Fibroblast of lung (primary cell): Measurements from ENCODE around the gene USP31. TPM values are rescaled to one million over a fixed set of nuclear protein-coding genes. Genes with fewer than 3 reads are reported as not detected.
"Not testable (repeated sequence)": the region's sequence is repeated elsewhere in the genome, so short reads cannot be mapped to it uniquely, and the experiment has no call there.

Experiments
- DNase-seq, 2 donors: peaks; one replicate each; pipeline versions ENCODE4 v3.0.0 to v3.0.0-alpha.2; 2010; ENCODE audit warnings: low read depth in 2 of 2
- H2AFZ ChIP-seq: 2 replicates; pipeline ENCODE4 v1.5.1; 2012; ENCODE audit warnings: low read length, control low read depth, inconsistent platforms
- H3K27ac ChIP-seq: 2 replicates; pipeline ENCODE4 v1.5.1; 2011; ENCODE audit warnings: low read length, control low read depth; ENCODE audit not compliant: insufficient read depth
- H3K27me3 ChIP-seq: 2 replicates; pipeline ENCODE4 v1.5.1; 2011; ENCODE audit warnings: mild to moderate bottlenecking, low read length; ENCODE audit not compliant: control insufficient read depth, insufficient read depth
- H3K36me3 ChIP-seq: 2 replicates; pipeline ENCODE4 v1.5.1; 2011; ENCODE audit warnings: low read length; ENCODE audit not compliant: control insufficient read depth, insufficient read depth
- H3K4me1 ChIP-seq: 2 replicates; pipeline ENCODE4 v1.5.1; 2011; ENCODE audit warnings: low read length; ENCODE audit not compliant: control insufficient read depth, insufficient read depth; ENCODE audit errors: extremely low read depth
- H3K4me2 ChIP-seq: 2 replicates; pipeline ENCODE4 v1.5.1; 2011; ENCODE audit warnings: low read length, control low read depth; ENCODE audit not compliant: insufficient read depth; ENCODE audit errors: extremely low read depth
- H3K4me3 ChIP-seq, 4 experiments: fragments of 200-600 bp in 1 of 4; sonication (generic) in 1 of 4; replicated peaks in 1 of 4; 2 replicates each; pipeline ENCODE4 v1.5.1; 2011 to 2016; ENCODE audit warnings: low read length in 4 of 4, low read depth in 3 of 4, mild to moderate bottlenecking in 3 of 4, control low read depth in 2 of 4, inconsistent platforms in 1 of 4, mixed read lengths in 1 of 4; ENCODE audit not compliant: insufficient read depth in 1 of 4; ENCODE audit errors: control extremely low read depth in 1 of 4
- H3K79me2 ChIP-seq: 2 replicates; pipeline ENCODE4 v1.5.1; 2012; ENCODE audit warnings: mild to moderate bottlenecking, low read length, inconsistent platforms; ENCODE audit not compliant: control insufficient read depth, insufficient read depth
- H3K9ac ChIP-seq: 2 replicates; pipeline ENCODE4 v1.5.1; 2011; ENCODE audit warnings: mild to moderate bottlenecking, low read length, control low read depth; ENCODE audit not compliant: insufficient read depth
- H3K9me3 ChIP-seq: 2 replicates; pipeline ENCODE4 v1.5.1; 2012; ENCODE audit warnings: low read depth, low read length; ENCODE audit not compliant: control insufficient read depth, insufficient read depth
- H4K20me1 ChIP-seq: 2 replicates; pipeline ENCODE4 v1.5.1; 2011; ENCODE audit warnings: low read length; ENCODE audit not compliant: control insufficient read depth, insufficient read depth; ENCODE audit errors: extremely low read depth
- CTCF ChIP-seq, 2 donors: IDR thresholded peaks in 1 of 2; conservative IDR thresholded peaks in 1 of 2; 1 replicate in 1 of 2; 2 replicates in 1 of 2; pipeline ENCODE4 v1.5.1; 2011 to 2012; ENCODE audit warnings: low read length in 2 of 2, control low read depth in 1 of 2, inconsistent platforms in 1 of 2, low read depth in 1 of 2, mild to moderate bottlenecking in 1 of 2
- EZH2 ChIP-seq: IDR thresholded peaks from 2 replicates; pipeline ENCODE4 v1.5.1; 2012; ENCODE audit warnings: low read length, control low read depth, mild to moderate bottlenecking; ENCODE audit errors: missing control alignments
- polyA plus RNA-seq, 2 donors: library from polyadenylated mRNA; depleted of rRNA in 1 of 2; stranded (reverse) in 1 of 2; unstranded in 1 of 2; fragments of >200 nt; gene quantifications; 2 replicates each; pipeline ENCODE4 v1.2.1, GENCODE V29; 2011 to 2012; ENCODE audit warnings: missing spikeins in 1 of 2
- total RNA-seq: library from RNA; depleted of rRNA; stranded (reverse); fragments of >200 nt; gene quantifications from 2 replicates; pipeline ENCODE4 v1.2.1, GENCODE V29; 2014

The USP31 gene
- total and polyA plus RNA-seq, 2 donors (not counting 1 experiment from before 2014, with no cell fraction given), result 4.8 to 5.8 TPM

GRCh38 chr16:23103603-23104002 is 45.6 kb downstream of the USP31 start:
- H3K27me3 ChIP-seq, result no peaks in the 10 kb centered on the region

DNA sequence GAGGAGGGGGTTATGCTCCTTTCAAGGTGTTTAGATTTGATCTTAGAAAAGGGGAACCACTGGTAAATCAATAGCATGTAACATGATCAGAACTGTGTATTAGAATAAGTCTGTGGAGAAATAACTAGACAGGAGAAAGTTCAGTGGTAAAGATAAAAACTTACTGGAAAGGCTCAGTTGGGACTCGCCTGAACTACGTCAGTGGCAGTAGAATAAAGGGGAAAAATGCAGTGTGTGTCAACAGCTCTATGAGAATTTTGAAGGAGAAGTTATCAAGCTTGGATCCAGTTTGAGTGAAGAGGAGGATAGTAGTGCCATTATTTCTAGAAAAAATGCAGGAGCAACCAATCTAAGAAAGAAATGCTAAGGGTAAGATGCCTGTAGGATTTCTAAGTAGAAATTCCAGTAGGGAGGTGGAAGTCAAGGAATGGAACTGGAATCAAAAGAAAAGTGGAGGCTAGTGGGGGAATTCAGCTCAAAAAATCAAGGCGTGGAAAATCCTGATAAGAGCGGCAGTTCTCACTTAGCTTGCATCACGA is 48.2 kb downstream of the USP31 start:
- no peak overlapping the region for H3K4me2 ChIP-seq
- no peaks in the 10 kb centered on the region for H3K79me2 ChIP-seq
- H3K27me3 ChIP-seq, result no peaks in the 10 kb centered on the region
- H3K4me1 ChIP-seq, result no peaks in the 10 kb centered on the region
- H4K20me1 ChIP-seq, result no peaks in the 10 kb centered on the region
- no peak for DNase-seq
- H3K27ac ChIP-seq, result no peak overlapping the region
- TF ChIP-seq CTCF (conservative IDR thresholded peaks at IDR 0.05 in 1 of 2, IDR thresholded peaks at IDR 0.05 in 1 of 2; ENCODE audit: low read depth in 1 of 2, low read length in 2 of 2), result no peak
- no peak for TF ChIP-seq EZH2
- no peaks in the 10 kb centered on the region for H3K9me3 ChIP-seq
- no peak overlapping the region for H2AFZ ChIP-seq
- no peak overlapping the region for H3K4me3 ChIP-seq
- H3K9ac ChIP-seq, result no peak overlapping the region
- H3K36me3 ChIP-seq, result no peaks in the 10 kb centered on the region

More at GRCh38 chr16:23103603-23104002, 45.6 kb downstream of the USP31 start:
- no peaks in the 10 kb centered on the region for H4K20me1 ChIP-seq
- H2AFZ ChIP-seq, result no peak overlapping the region
- DNase-seq, result no peak
- H3K9ac ChIP-seq, result no peak overlapping the region
- H3K79me2 ChIP-seq, result no peaks in the 10 kb centered on the region
- no peak overlapping the region for H3K4me3 ChIP-seq
- no peaks in the 10 kb centered on the region for H3K36me3 ChIP-seq
- no peaks in the 10 kb centered on the region for H3K9me3 ChIP-seq
- no peaks in the 10 kb centered on the region for H3K4me1 ChIP-seq
- H3K4me2 ChIP-seq, result no peak overlapping the region
- H3K27ac ChIP-seq, result no peak overlapping the region
- TF ChIP-seq EZH2 (no peak), CTCF (conservative IDR thresholded peaks at IDR 0.05 in 1 of 2, IDR thresholded peaks at IDR 0.05 in 1 of 2; ENCODE audit: low read depth in 1 of 2, low read length in 2 of 2) (no peak)

GRCh38 chr16:23096450-23096849 is 52.8 kb downstream of the USP31 start:
- not testable (repeated sequence) for H3K79me2 ChIP-seq, H3K9ac ChIP-seq, H3K9me3 ChIP-seq, H4K20me1 ChIP-seq, H3K27me3 ChIP-seq, H3K4me3 ChIP-seq, H3K4me2 ChIP-seq, H3K27ac ChIP-seq, H3K4me1 ChIP-seq, H2AFZ ChIP-seq, H3K36me3 ChIP-seq, DNase-seq

GRCh38 chr16:23094136-23094535 is 55.1 kb downstream of the USP31 start:
- H3K9ac ChIP-seq, H3K4me2 ChIP-seq, H3K27ac ChIP-seq, H3K9me3 ChIP-seq, H3K79me2 ChIP-seq, DNase-seq, H3K27me3 ChIP-seq, H2AFZ ChIP-seq, H3K36me3 ChIP-seq, H3K4me1 ChIP-seq, H3K4me3 ChIP-seq, H4K20me1 ChIP-seq: not testable (repeated sequence)
